Mesodermal cell (in vitro differentiated cells): ENCODE measurements around the gene PGGHG.
"Not testable (repeated sequence)": the region's sequence is repeated elsewhere in the genome, so short reads cannot be mapped to it uniquely, and the experiment has no call there.

Source experiments
- H3K27ac ChIP-seq: 2 replicates; pipeline ENCODE4 v1.7.0; 2013; ENCODE audit warnings: mild to moderate bottlenecking, low read depth, low read length, moderate library complexity; ENCODE audit not compliant: severe bottlenecking
- H3K36me3 ChIP-seq: 2 replicates; pipeline ENCODE4 v1.7.1; 2013; ENCODE audit warnings: mild to moderate bottlenecking, low read length, moderate library complexity; ENCODE audit not compliant: control insufficient read depth, insufficient read depth
- H3K4me1 ChIP-seq: one replicate; pipeline ENCODE4 v1.7.1; 2013; ENCODE audit warnings: mild to moderate bottlenecking, low read length; ENCODE audit not compliant: insufficient read depth, control insufficient read depth, poor library complexity, severe bottlenecking
- H3K4me3 ChIP-seq: 2 replicates; pipeline ENCODE4 v1.7.0; 2013; ENCODE audit warnings: low read length, control low read depth, mild to moderate bottlenecking; ENCODE audit not compliant: insufficient read depth, poor library complexity, severe bottlenecking; ENCODE audit errors: extremely low read depth
- H3K9me3 ChIP-seq: 2 replicates; pipeline ENCODE4 v1.7.1; 2013; ENCODE audit warnings: mild to moderate bottlenecking, low read length, moderate library complexity; ENCODE audit not compliant: control insufficient read depth
- WGBS, 2 experiments: methylation state at CpG; one replicate each; pipeline ENCODE4 v1.1.5; 2013; ENCODE audit warnings: missing lambda C conversion rate in 2 of 2; ENCODE audit not compliant: insufficient coverage in 2 of 2; 5-methylcytosine and 5-hydroxymethylcytosine counted together

PGGHG gene

DNA sequence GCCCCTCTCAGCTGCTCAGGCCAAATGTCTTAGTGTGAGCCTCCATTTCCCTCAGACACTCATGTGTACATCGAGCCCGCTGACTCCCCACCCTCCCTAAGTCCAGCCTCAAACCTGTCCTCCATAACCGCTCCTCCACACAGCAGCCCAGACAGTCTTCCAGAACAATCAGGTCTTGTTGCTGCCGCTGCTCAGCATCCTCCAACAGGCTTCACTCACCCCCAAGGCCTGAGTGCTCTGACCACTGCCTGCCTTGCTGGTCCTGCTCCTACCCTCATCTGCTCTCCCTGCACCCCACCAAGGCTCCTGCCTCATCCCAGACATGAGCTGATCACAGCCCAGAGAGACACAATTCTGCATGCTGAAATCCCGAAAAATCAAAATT, 35.0 kb upstream of the PGGHG start:
- 88 to 98% methylated on average over 4 of the region's 5 CpGs for WGBS, 2 experiments
- Histone ChIP-seq H3K36me3 (peaks cover 50% of the 10 kb centered on the region), H3K27ac (no peak overlapping the region), H3K4me3 (no peak overlapping the region), H3K9me3 (no peaks in the 10 kb centered on the region), H3K4me1 (no peaks in the 10 kb centered on the region)

DNA sequence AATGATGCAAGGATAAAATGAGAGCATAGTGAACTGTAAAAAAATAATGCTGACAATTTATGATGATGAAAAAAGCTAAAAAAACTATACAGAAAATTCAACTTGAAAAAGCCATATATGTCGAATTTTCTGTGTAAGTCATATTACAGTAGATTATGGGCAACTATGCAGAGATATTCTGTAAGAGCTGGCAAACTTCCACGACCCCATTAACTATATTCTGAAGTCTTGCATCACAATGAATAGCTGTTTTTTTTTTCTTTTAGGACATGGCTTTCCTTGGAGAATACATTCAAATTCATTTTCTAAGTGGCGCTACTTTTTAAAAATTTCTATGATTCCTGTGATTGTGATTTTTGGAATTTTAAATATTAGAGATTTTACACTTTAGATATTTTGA, 33.8 kb upstream of the PGGHG start:
- no peaks in the 10 kb centered on the region for H3K9me3 ChIP-seq
- no peak overlapping the region for H3K27ac ChIP-seq
- H3K4me3 ChIP-seq = no peak overlapping the region
- peaks cover 39% of the 10 kb centered on the region for H3K36me3 ChIP-seq
- no CpG with 5 or more reads among the region's 3 CpGs for WGBS, 2 experiments
- no peaks in the 10 kb centered on the region for H3K4me1 ChIP-seq

DNA sequence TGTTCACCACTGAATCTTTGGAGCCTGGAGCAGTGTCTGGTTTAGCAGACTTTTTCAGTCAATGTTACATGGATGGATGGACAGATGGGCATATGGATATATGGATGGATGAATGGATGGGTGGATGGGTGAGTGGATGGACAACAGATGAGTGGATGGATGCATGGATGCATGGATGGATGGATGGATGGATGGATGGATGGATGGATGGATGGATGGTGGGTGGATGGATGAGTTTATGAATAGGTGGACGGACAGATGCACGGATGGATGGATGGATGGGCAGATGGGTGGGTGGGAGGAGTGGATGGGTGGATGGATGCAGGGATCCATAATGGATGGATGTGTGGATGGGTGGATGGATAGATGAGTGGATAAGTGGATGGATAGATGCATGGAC, 33.1 kb upstream of the PGGHG start:
- H3K36me3 ChIP-seq = peaks cover 33% of the 10 kb centered on the region
- H3K4me3 ChIP-seq = no peak overlapping the region
- H3K9me3 ChIP-seq = no peaks in the 10 kb centered on the region
- H3K4me1 ChIP-seq = no peaks in the 10 kb centered on the region
- H3K27ac ChIP-seq = no peak overlapping the region
- 94 to 98% methylated on average over 2 of the region's 2 CpGs for WGBS, 2 experiments

DNA sequence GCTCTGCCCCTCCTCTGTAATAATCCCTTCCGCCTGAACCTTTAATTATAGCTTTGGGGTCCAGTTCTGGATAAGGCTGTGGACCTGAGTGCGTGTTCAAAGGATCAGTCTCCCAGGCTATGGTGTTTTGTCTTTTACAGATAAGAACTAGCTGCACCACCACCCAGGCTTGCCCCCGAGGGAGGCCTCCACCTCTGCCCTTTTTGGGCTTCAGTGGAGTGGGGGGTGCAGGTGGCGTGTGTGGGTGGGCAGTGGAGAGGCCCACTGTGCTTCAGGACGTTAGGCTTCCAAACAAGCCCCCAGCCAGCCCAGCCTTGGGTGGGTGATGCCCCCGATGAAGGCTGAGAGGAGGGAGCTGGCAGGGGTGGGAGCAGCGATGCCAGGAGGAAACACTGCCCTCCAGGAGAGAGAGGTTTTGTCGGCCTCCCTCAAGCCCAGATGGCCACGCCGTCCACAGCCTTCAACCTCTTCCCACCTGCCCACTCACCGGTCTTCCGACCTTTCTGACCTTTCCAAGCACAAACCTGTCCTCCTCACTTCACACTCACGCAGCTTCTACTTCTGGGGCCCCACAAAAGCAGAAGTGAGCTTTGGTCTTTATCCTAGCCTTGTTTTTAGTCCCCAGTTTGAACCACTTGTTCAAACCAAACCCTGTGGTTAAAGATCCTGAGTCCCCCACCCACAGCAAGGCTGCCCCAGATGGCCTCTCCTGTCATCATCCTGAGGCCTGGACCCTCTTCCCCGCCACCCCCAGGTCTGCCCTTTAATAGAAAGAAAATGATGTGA, 31.8 kb upstream of the PGGHG start:
- H3K36me3 ChIP-seq = peaks cover 19% of the 10 kb centered on the region
- H3K9me3 ChIP-seq = no peaks in the 10 kb centered on the region
- H3K4me3 ChIP-seq = no peak overlapping the region
- no peak overlapping the region for H3K27ac ChIP-seq
- no peaks in the 10 kb centered on the region for H3K4me1 ChIP-seq
- WGBS, 2 experiments = 90 to 93% methylated on average over 7 to 10 of the region's 14 CpGs

DNA sequence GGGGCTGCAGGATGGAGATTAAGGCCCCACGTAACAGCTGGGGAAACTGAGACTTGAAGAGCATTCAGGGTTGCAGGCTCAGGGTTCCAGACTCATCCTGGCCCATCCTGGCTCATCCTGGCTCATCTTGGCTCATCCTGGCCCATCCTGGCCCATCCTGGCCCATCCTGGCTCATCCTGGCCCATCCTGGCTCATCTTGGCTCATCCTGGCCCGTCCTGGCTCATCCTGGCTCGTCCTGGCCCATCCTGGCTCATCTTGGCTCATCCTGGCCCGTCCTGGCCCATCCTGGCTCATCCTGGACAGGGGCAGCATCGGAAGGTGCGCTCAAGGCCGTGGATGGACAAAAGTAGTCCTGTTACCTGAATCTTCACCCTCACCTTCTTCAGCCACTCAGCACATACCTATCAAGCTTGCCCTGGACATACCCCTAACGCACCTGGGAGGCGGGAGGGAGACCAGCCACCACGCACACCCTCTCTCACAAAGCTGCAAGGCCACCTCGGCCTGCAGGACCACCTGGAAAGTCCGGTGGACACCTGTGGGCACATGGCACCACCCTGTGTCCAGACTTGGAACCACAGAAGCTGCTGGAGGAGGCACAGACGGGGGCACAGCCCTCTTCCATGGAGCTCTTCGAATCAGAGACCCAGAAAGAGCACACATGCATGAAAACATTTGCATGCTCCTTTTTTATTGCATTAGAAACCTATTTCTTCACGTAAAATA, 31.0 kb upstream of the PGGHG start:
- 83 to 87% methylated on average over 9 to 14 of the region's 15 CpGs for WGBS, 2 experiments

DNA sequence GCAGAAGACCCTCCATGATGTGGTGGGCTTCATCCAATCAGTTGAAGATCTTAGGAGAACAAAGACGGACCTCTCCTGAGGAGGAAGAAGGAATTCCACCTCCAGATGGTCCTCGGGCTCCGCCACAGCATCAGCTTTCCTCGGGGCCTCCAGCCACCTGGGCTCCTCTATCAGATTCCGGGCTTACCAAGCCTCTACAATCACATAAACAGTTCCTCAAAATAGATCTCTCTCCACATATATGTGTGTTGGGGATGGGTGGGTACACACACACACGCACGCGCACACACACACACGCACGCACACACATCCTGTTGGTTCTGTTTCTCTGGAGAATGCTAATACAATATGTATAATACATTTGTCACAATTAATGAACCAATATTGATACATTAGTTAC, 29.5 kb upstream of the PGGHG start:
- Histone ChIP-seq H3K9me3 (no peaks in the 10 kb centered on the region), H3K4me1 (no peaks in the 10 kb centered on the region), H3K36me3 (no peaks in the 10 kb centered on the region), H3K4me3 (no peak overlapping the region), H3K27ac (no peak overlapping the region)
- 83% methylated on average over 1 of the region's 10 CpGs; no CpG with 5 or more reads in 1 of the 2 experiments for WGBS, 2 experiments

More for the DNA sequence above, 31.0 kb upstream of the PGGHG start:
- no peaks in the 10 kb centered on the region for H3K9me3 ChIP-seq
- H3K4me3 ChIP-seq = no peak overlapping the region
- no peak overlapping the region for H3K27ac ChIP-seq
- peaks cover 11% of the 10 kb centered on the region for H3K36me3 ChIP-seq
- no peaks in the 10 kb centered on the region for H3K4me1 ChIP-seq

DNA sequence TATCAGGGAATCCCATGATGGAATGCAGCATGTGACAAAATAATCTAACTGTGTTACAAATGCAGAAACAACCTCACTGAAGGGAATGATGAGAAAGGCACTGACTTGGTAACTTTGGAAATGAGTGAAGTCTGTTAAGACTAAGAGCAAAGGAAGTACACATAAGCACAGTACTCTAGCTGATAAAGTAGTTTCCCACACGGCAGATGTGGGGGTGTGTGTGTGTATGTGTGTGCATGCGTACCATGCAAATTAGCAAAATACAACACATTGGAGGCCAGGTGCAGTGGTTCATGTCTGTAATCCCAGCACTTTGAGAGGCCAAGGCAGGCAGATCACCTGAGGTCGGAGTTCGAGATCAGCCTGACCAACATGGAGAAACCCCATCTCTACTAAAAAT, 27.3 kb upstream of the PGGHG start:
- no peaks in the 10 kb centered on the region for H3K4me1 ChIP-seq
- H3K9me3 ChIP-seq = no peaks in the 10 kb centered on the region
- H3K4me3 ChIP-seq = no peak overlapping the region
- 84 to 89% methylated on average over 2 to 4 of the region's 4 CpGs for WGBS, 2 experiments
- no peak overlapping the region for H3K27ac ChIP-seq
- no peaks in the 10 kb centered on the region for H3K36me3 ChIP-seq

DNA sequence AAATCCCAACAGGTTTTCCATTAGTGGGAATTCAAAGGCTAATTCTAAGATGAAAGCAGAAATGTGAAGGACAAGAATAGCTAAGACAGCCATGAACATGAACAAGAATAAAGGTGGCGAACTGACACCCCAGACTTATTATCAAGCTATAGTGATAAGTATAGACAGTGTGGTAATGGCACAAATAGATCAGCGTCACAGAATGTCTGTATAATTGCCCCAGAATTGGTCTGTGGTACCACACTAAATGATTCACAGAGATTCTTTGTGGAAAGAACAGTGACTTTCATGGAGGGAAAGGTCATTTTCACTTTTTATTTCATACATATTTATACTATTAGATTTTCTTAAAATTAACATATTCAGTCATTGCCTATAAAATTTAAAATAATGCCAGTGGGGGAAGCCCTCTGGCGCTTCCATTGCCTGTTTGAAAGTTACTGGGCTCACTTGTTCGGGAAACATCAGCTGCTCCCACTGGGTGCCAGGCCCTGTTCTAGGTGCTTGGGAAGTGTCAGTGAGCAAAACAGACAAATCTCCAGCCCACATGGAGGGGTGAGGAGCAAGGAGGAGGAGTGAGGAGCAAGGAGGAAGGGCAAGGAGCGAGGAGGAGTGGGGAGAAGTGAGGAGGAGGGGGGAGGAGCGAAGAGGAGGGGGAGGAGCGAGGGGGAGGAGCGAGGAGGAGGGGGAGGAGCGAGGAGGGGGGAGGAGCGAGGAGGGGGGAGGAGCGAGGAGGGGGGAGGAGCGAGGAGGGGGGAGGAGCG, 22.1 kb upstream of the PGGHG start:
- Histone ChIP-seq H3K4me1 (no peaks in the 10 kb centered on the region), H3K4me3 (no peak overlapping the region), H3K27ac (no peak overlapping the region), H3K9me3 (no peaks in the 10 kb centered on the region), H3K36me3 (no peaks in the 10 kb centered on the region)
- 92 to 100% methylated on average over 2 to 4 of the region's 13 CpGs for WGBS, 2 experiments

DNA sequence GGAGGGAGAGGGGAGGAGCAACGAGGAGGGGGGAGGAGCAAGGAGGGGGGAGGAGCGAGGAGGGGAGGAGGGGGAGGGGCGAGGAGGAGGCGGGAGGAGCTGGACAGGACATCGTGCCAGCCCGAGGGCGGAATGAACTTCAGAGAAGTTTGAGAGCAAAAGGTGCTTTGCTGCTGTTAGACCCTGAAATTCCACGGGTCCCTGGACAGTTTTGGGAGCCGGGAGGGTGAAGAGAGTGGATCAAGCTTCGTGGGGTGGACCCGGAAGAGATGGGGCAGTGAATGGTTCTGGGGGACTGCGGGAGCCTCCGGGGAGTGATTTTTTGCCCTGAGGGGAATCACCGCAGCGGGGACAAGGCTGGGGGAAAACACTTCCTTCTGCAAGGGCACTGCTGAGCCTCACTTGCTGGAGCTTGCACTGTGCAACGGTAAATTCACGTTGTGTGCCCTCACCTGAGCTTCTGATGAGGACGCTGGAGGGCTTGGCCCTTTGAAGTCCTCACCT, 21.4 kb upstream of the PGGHG start:
- 81 to 86% methylated on average over 12 to 14 of the region's 18 CpGs for WGBS, 2 experiments
- no peaks in the 10 kb centered on the region for H3K4me1 ChIP-seq

DNA sequence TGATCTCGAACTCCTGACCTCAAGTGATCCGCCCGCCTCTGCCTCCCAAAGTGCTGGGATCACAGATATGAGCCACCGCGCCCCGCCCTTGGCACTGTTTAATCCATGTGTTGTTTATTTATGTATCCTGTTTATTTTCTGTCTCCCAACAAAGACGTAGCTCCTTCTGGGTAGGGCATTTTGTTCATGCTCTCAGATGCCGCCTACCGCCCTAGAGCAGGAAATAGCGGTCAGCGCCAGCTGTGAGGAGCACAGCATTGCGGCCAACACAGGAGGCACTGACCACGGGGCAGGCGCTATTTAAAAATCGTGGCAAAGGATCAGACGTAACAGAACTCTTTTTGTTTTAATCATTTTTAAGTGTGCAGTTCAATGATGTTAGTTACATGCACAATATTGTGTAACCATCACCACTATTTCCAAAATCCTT, 20.2 kb upstream of the PGGHG start:
- not testable (repeated sequence) for H3K4me1 ChIP-seq, H3K9me3 ChIP-seq, H3K36me3 ChIP-seq, H3K27ac ChIP-seq, H3K4me3 ChIP-seq
- WGBS, 2 experiments = 81 to 90% methylated on average over 8 to 9 of the region's 16 CpGs

More for the DNA sequence above, 21.4 kb upstream of the PGGHG start:
- no peak overlapping the region for H3K4me3 ChIP-seq
- no peak overlapping the region for H3K27ac ChIP-seq
- no peaks in the 10 kb centered on the region for H3K36me3 ChIP-seq
- H3K9me3 ChIP-seq = no peaks in the 10 kb centered on the region
